Subcutaneous abdominal adipose tissue (tissue), 5 donors: Measurements from ENCODE around the gene TFF2.

Source experiments
- H3K27ac ChIP-seq: one replicate; pipeline ENCODE4 v1.7.0; 2013; ENCODE audit warnings: low read depth, mild to moderate bottlenecking, inconsistent platforms, low read length, moderate library complexity
- H3K27me3 ChIP-seq, 5 donors: one replicate each; pipeline ENCODE4 v1.7.0; 2013; ENCODE audit warnings: low read length in 5 of 5, inconsistent platforms in 1 of 5; ENCODE audit not compliant: control insufficient read depth in 5 of 5, insufficient read depth in 4 of 5
- H3K36me3 ChIP-seq, 5 donors: one replicate each; pipeline ENCODE4 v1.7.0; 2013; ENCODE audit warnings: low read length in 5 of 5; ENCODE audit not compliant: control insufficient read depth in 5 of 5, insufficient read depth in 5 of 5
- H3K4me1 ChIP-seq, 5 donors: one replicate each; pipeline ENCODE4 v1.7.0; 2013; ENCODE audit warnings: low read length in 5 of 5, mild to moderate bottlenecking in 3 of 5, moderate library complexity in 1 of 5; ENCODE audit not compliant: control insufficient read depth in 5 of 5, insufficient read depth in 5 of 5
- H3K4me3 ChIP-seq, 5 donors: one replicate each; pipeline ENCODE4 v1.7.0; 2013; ENCODE audit warnings: low read length in 5 of 5, low read depth in 1 of 5
- H3K9ac ChIP-seq, 5 donors: one replicate each; pipeline ENCODE4 v1.7.0; 2013; ENCODE audit warnings: low read length in 5 of 5, mild to moderate bottlenecking in 4 of 5, moderate library complexity in 3 of 5
- H3K9me3 ChIP-seq, 5 donors: one replicate each; pipeline ENCODE4 v1.7.0; 2013; ENCODE audit warnings: low read length in 5 of 5; ENCODE audit not compliant: control insufficient read depth in 5 of 5
- donor health status: healthy.
- donor health status: healthy.
- donor health status: healthy.
- donor health status: healthy.
- donor health status: healthy.

Gene TFF2

GRCh38 chr21:42392731-42393442, 42.1 kb upstream of the TFF2 start:
- Histone ChIP-seq H3K4me3 (no peak overlapping the region), H3K4me1 (no peaks in the 10 kb centered on the region), H3K9ac (no peak overlapping the region), H3K27ac (no peak overlapping the region), H3K27me3 (peaks cover 3 to 15% (median 8%) of the 10 kb centered on the region in 5 donors), H3K9me3 (peaks cover 0 to 4% (median 0%) of the 10 kb centered on the region in 5 donors), H3K36me3 (no peaks in the 10 kb centered on the region)

- Histone ChIP-seq H3K9ac (no peak overlapping the region), H3K27me3 (peaks cover 3 to 21% (median 8%) of the 10 kb centered on the region in 5 donors), H3K4me1 (no peaks in the 10 kb centered on the region), H3K9me3 (peaks cover 0 to 4% (median 0%) of the 10 kb centered on the region in 5 donors), H3K27ac (no peak overlapping the region), H3K4me3 (no peak overlapping the region), H3K36me3 (no peaks in the 10 kb centered on the region)
These were observed 40.5 kb upstream of the TFF2 start for GRCh38 chr21:42391297-42391696.

GRCh38 chr21:42390696-42391095, 39.9 kb upstream of the TFF2 start:
- Histone ChIP-seq H3K4me1 (no peaks in the 10 kb centered on the region), H3K9me3 (peaks cover 0 to 4% (median 0%) of the 10 kb centered on the region in 5 donors), H3K27ac (no peak overlapping the region), H3K9ac (no peak overlapping the region), H3K27me3 (peaks cover 3 to 19% (median 8%) of the 10 kb centered on the region in 5 donors), H3K36me3 (no peaks in the 10 kb centered on the region), H3K4me3 (no peak overlapping the region)

- Histone ChIP-seq H3K27me3 (peaks cover 3 to 19% (median 8%) of the 10 kb centered on the region in 5 donors), H3K4me3 (no peak overlapping the region), H3K9ac (no peak overlapping the region), H3K36me3 (no peaks in the 10 kb centered on the region), H3K9me3 (peaks cover 0 to 4% (median 0%) of the 10 kb centered on the region in 5 donors), H3K4me1 (no peaks in the 10 kb centered on the region), H3K27ac (no peak overlapping the region)
These were observed 39.4 kb upstream of the TFF2 start for GRCh38 chr21:42390193-42390592.

- Histone ChIP-seq H3K9me3 (peaks cover 0 to 4% (median 0%) of the 10 kb centered on the region in 5 donors), H3K4me3 (no peak overlapping the region), H3K27ac (no peak overlapping the region), H3K9ac (no peak overlapping the region), H3K4me1 (no peaks in the 10 kb centered on the region), H3K36me3 (no peaks in the 10 kb centered on the region), H3K27me3 (peaks cover 3 to 19% (median 8%) of the 10 kb centered on the region in 5 donors)
These were observed 38.6 kb upstream of the TFF2 start for GRCh38 chr21:42389449-42389835.

GRCh38 chr21:42388740-42389448, 38.1 kb upstream of the TFF2 start:
- H3K9me3 ChIP-seq, result peaks cover 0 to 4% (median 0%) of the 10 kb centered on the region in 5 donors
- peaks cover 3 to 19% (median 8%) of the 10 kb centered on the region in 5 donors for H3K27me3 ChIP-seq
- no peak overlapping the region for H3K9ac ChIP-seq
- H3K4me3 ChIP-seq, result no peak overlapping the region
- no peak overlapping the region for H3K27ac ChIP-seq
- no peaks in the 10 kb centered on the region for H3K4me1 ChIP-seq
- H3K36me3 ChIP-seq, result no peaks in the 10 kb centered on the region

- Histone ChIP-seq H3K4me3 (no peak overlapping the region), H3K27me3 (peaks cover 6 to 21% (median 10%) of the 10 kb centered on the region in 5 donors), H3K9ac (no peak overlapping the region), H3K4me1 (no peaks in the 10 kb centered on the region), H3K27ac (no peak overlapping the region), H3K9me3 (peaks cover 0 to 4% (median 0%) of the 10 kb centered on the region in 5 donors), H3K36me3 (no peaks in the 10 kb centered on the region)
These were observed 37.1 kb upstream of the TFF2 start for GRCh38 chr21:42387843-42388340.

GRCh38 chr21:42387164-42387563, 36.4 kb upstream of the TFF2 start:
- Histone ChIP-seq H3K4me3 (no peak overlapping the region), H3K27me3 (peaks cover 7 to 21% (median 13%) of the 10 kb centered on the region in 5 donors), H3K9ac (no peak overlapping the region), H3K9me3 (peaks cover 0 to 4% (median 2%) of the 10 kb centered on the region in 5 donors), H3K36me3 (no peaks in the 10 kb centered on the region), H3K4me1 (no peaks in the 10 kb centered on the region), H3K27ac (no peak overlapping the region)

DNA sequence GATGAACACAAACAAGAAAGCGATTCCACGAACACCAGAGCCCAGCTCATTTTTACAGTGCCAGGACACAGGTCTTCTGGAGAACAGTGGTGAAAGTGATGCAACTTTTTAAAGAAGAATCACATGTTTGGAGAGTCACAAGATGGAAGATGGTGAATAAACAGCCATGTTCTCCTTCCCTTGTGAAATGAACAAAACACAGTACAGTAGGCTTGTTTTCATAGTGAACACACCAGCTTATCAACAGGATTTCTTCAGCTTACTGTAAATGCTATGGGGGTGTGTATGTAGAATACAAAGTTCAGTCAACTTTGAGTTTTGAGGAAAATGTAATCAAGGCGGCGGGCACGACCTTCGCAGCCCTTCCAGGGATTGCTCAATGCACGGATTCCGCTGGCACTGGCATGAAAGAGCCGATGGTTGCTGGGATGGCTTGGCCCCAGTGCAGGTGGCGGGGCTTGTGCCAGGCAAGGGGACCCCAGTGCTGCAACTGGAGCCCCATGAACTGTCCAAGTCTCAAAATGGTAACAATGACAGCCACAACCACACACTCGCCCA, 35.3 kb upstream of the TFF2 start:
- Histone ChIP-seq H3K4me3 (no peak overlapping the region), H3K9me3 (peaks cover 0 to 11% (median 4%) of the 10 kb centered on the region in 5 donors), H3K27ac (no peak overlapping the region), H3K27me3 (peaks cover 3 to 21% (median 13%) of the 10 kb centered on the region in 5 donors), H3K9ac (no peak overlapping the region), H3K4me1 (no peaks in the 10 kb centered on the region), H3K36me3 (no peaks in the 10 kb centered on the region)

DNA sequence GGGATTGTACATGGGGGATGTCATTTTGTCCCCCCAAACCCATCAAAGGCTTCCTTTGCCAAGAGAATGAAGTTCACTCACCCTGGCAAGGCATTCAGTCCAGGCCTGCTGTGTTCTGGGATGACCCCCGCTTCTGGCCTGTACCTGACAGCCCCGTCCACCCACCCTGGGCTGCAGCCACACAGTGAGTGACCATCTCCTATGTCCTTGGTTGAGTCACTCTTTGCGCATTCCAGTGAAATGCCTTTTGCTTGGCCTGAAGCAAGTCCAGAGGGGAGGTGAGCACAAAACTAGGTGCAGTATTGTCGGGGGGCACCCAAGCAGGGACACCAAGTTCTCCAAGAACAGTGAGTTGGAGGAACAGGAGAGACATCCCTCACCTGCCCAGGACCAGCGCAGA, 34.8 kb upstream of the TFF2 start:
- H3K4me3 ChIP-seq, result no peak overlapping the region
- peaks cover 3 to 21% (median 13%) of the 10 kb centered on the region in 5 donors for H3K27me3 ChIP-seq
- peaks cover 0 to 11% (median 4%) of the 10 kb centered on the region in 5 donors for H3K9me3 ChIP-seq
- no peaks in the 10 kb centered on the region for H3K36me3 ChIP-seq
- no peak overlapping the region for H3K9ac ChIP-seq
- H3K4me1 ChIP-seq, result no peaks in the 10 kb centered on the region
- no peak overlapping the region for H3K27ac ChIP-seq
